ENCODE measurements around the gene EXOC6. TPM values are rescaled to one million over a fixed set of nuclear protein-coding genes. Genes with fewer than 3 reads are reported as not detected.

Gene EXOC6
- total and polyA plus RNA-seq, 2 of the 13 experiments (the other 11 are each of a cell fraction or from before 2014, with no cell fraction given): 22.2 to 29.2 TPM

GRCh38 chr10:92848441-92849233 lies at the start of gene EXOC6 (continued):
- TF ChIP-seq ZNF281 (CRISPR knock-in tag; IDR thresholded peaks at IDR 0.05; ENCODE audit: borderline replicate concordance) (no peak), EEA1 (CRISPR knock-in tag; IDR thresholded peaks at IDR 0.05; ENCODE audit: borderline replicate concordance) (0 out of 2 replicates have a peak, but pooled peaks have one; percentile 21), FOXA1 (IDR thresholded peaks at IDR 0.05) (no peak), FOXA1 (CRISPR knock-in tag; IDR thresholded peaks at IDR 0.05) (no peak), ZNF552 (CRISPR knock-in tag; IDR thresholded peaks at IDR 0.05; ENCODE audit: borderline replicate concordance) (peak; percentile 57; the same call in 1 of the 2 replicates), AGO2 (optimal IDR thresholded peaks at IDR 0.05; ENCODE audit: low read depth, low read length) (peak; percentile 78), TMF1 (CRISPR knock-in tag; IDR thresholded peaks at IDR 0.05; ENCODE audit: low read depth) (peak; percentile 21; the same call in 1 of the 2 replicates), NR1H2 (CRISPR knock-in tag; IDR thresholded peaks at IDR 0.05; ENCODE audit: borderline replicate concordance, low read depth) (no peak), MNT (IDR thresholded peaks at IDR 0.05) (no peak), HNRNPK (IDR thresholded peaks at IDR 0.05; ENCODE audit: low read depth, low read length, poor library complexity, severe bottlenecking) (peak; percentile 12), MTA1 (CRISPR knock-in tag; IDR thresholded peaks at IDR 0.05; ENCODE audit: borderline replicate concordance) (peak; percentile 57; the same call in 1 of the 2 replicates), MXI1 (IDR thresholded peaks at IDR 0.05; ENCODE audit: borderline replicate concordance, low read depth, low read length) (0 out of 3 replicates have a peak, but pooled peaks have one; percentile 4), SP2 (CRISPR knock-in tag; IDR thresholded peaks at IDR 0.05) (0 out of 2 replicates have a peak, but pooled peaks have one; percentile 14), KLF9 (CRISPR knock-in tag; IDR thresholded peaks at IDR 0.05; ENCODE audit: low read depth) (peak; percentile 84; the same call in 1 of the 2 replicates), HNRNPL (IDR thresholded peaks at IDR 0.05; ENCODE audit: low read depth, low read length) (0 out of 2 replicates have a peak, but pooled peaks have one; percentile 32), ZNF724P (CRISPR knock-in tag; IDR thresholded peaks at IDR 0.05; ENCODE audit: borderline replicate concordance) (0 out of 2 replicates have a peak, but pooled peaks have one; percentile 64), ZMAT3 (CRISPR knock-in tag; conservative IDR thresholded peaks at IDR 0.05) (peak; percentile 56; the same call in 1 of the 2 replicates), NFKB2 (CRISPR knock-in tag; IDR thresholded peaks at IDR 0.05; ENCODE audit: borderline replicate concordance) (no peak), YEATS4 (CRISPR knock-in tag; IDR thresholded peaks at IDR 0.05; ENCODE audit: borderline replicate concordance) (peak; percentile 53), ZGPAT (CRISPR knock-in tag; IDR thresholded peaks at IDR 0.05) (peak; percentile 29; the same call in 1 of the 2 replicates), RNF2 (conservative IDR thresholded peaks at IDR 0.05; ENCODE audit: low read depth) (no peak), ZNF30 (CRISPR knock-in tag; IDR thresholded peaks at IDR 0.05) (no peak), HHEX (CRISPR knock-in tag; IDR thresholded peaks at IDR 0.05) (no peak), ZNF329 (CRISPR knock-in tag; IDR thresholded peaks at IDR 0.05; ENCODE audit: low read depth) (0 out of 2 replicates have a peak, but pooled peaks have one; percentile 46)
